Lung (tissue), 12 donors: ENCODE results near the gene SRGN. TPM values are rescaled to one million over a fixed set of nuclear protein-coding genes. Genes with fewer than 3 reads are reported as not detected.
A peak's percentile ranks its signal among the peaks of the same experiment; 100 is the strongest.

Experiments
- ATAC-seq: fragments of 200-7000 bp; cut with Tn5 transposase; one replicate; pipeline ENCODE4 v1.9.1; 2020; ENCODE audit warnings: moderate number of reproducible peaks; ENCODE audit not compliant: insufficient read depth, low FRiP score
- DNase-seq, 3 donors: peaks; one replicate each; pipeline ENCODE4 v3.0.0-alpha.2; 2013 to 2017
- H3K27ac ChIP-seq, 2 donors: one replicate each; pipeline ENCODE4 v1.5.1; 2013; ENCODE audit warnings: mild to moderate bottlenecking in 2 of 2, moderate library complexity in 2 of 2, control low read depth in 1 of 2, inconsistent platforms in 1 of 2, low read depth in 1 of 2, low read length in 1 of 2
- H3K27me3 ChIP-seq, 3 donors: one replicate each; pipeline ENCODE4 v1.5.1; 2013; ENCODE audit warnings: low read length in 2 of 3; ENCODE audit not compliant: control insufficient read depth in 3 of 3, insufficient read depth in 3 of 3
- H3K36me3 ChIP-seq, 4 donors: one replicate each; pipeline ENCODE4 v1.5.1; 2013; ENCODE audit warnings: low read length in 4 of 4, mild to moderate bottlenecking in 1 of 4, moderate library complexity in 1 of 4; ENCODE audit not compliant: control insufficient read depth in 4 of 4, insufficient read depth in 4 of 4
- H3K4me1 ChIP-seq, 5 donors: one replicate each; pipeline ENCODE4 v1.5.1; 2013; ENCODE audit warnings: low read length in 5 of 5, mild to moderate bottlenecking in 2 of 5, moderate library complexity in 1 of 5; ENCODE audit not compliant: control insufficient read depth in 5 of 5, insufficient read depth in 5 of 5
- H3K4me3 ChIP-seq: one replicate; pipeline ENCODE4 v1.5.1; 2013; ENCODE audit warnings: mild to moderate bottlenecking, control low read depth, moderate library complexity
- H3K9ac ChIP-seq, 2 donors: one replicate each; pipeline ENCODE4 v1.5.1; 2013; ENCODE audit warnings: low read length in 2 of 2, control low read depth in 1 of 2; ENCODE audit not compliant: insufficient read depth in 1 of 2
- H3K9me3 ChIP-seq, 4 donors: one replicate each; pipeline ENCODE4 v1.5.1; 2013; ENCODE audit warnings: low read length in 3 of 4, mild to moderate bottlenecking in 1 of 4, moderate library complexity in 1 of 4; ENCODE audit not compliant: control insufficient read depth in 4 of 4, insufficient read depth in 3 of 4
- WGBS, 2 donors: extraction: QIAGEN DNeasy Blood & Tissue Kit; methylation state at CpG; one replicate each; pipeline ENCODE4 v1.1.7; 2013; 5-methylcytosine and 5-hydroxymethylcytosine counted together
- polyA plus RNA-seq, 2 donors: library from polyadenylated mRNA; stranded (reverse); fragments of 200-250 nt; gene quantifications; one replicate each; pipeline ENCODE4 v1.2.1, GENCODE V29; 2013
- total RNA-seq, 2 donors: library from RNA; depleted of rRNA in 1 of 2; stranded (reverse); fragments of >200 nt in 1 of 2; gene quantifications; one replicate each; pipeline ENCODE4 v1.2.1, GENCODE V29; 2014 to 2021
- TF ChIP-seq, protein P1 (sequence below): IDR thresholded peaks from 2 replicates; pipeline ENCODE4 v1.5.1; 2012; ENCODE audit warnings: mild to moderate bottlenecking; ENCODE audit errors: control extremely low read depth, extremely low read depth
- donor health status: control.
- donor health status: control.
- donor health status: Bipolar disorder and iron deficiency.
- donor health status: healthy.
- donor health status: DM: yes; HTN: yes; CAD: no.

The SRGN gene
- total and polyA plus RNA-seq, 4 donors, result 58.1 to 1,336 (median 240) TPM

DNA sequence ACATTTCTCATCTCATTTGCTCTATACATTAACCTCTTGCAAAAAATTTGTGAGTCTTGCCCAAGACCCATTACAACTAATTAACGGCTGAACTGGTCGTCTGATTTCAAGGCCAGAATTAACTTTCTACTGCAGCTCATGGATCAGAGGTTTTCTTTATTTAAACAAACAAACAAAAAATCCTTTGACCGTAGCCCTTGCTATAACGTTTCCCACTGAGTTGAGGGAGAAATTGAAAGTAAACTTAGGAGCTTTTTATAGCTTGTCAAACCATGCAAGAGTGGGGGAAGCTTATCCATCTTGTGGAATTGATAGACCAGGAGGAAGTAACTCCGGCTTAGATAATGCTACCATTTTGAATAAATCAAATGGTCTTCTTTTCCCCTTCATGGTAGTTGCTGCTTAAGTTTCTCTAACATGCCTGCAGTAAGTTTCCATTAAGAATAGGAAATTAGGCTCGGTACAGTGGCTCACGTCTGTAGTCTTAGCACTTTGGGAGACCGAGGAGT, 3.3 kb downstream of the SRGN start:
- no peak for ATAC-seq
- Histone ChIP-seq H3K27ac (peak overlapping the region in 1 of 2 donors; percentile 47), H3K4me3 (no peak overlapping the region), H3K9me3 (no peaks in the 10 kb centered on the region), H3K4me1 (peaks cover 0 to 3% (median 0%) of the 10 kb centered on the region in 5 donors), H3K27me3 (no peaks in the 10 kb centered on the region), H3K9ac (no peak overlapping the region), H3K36me3 (no peaks in the 10 kb centered on the region)
- no peak for DNase-seq
- 20 to 39% methylated on average over 8 of the region's 8 CpGs for WGBS, 2 donors
- TF ChIP-seq, protein P1, sequence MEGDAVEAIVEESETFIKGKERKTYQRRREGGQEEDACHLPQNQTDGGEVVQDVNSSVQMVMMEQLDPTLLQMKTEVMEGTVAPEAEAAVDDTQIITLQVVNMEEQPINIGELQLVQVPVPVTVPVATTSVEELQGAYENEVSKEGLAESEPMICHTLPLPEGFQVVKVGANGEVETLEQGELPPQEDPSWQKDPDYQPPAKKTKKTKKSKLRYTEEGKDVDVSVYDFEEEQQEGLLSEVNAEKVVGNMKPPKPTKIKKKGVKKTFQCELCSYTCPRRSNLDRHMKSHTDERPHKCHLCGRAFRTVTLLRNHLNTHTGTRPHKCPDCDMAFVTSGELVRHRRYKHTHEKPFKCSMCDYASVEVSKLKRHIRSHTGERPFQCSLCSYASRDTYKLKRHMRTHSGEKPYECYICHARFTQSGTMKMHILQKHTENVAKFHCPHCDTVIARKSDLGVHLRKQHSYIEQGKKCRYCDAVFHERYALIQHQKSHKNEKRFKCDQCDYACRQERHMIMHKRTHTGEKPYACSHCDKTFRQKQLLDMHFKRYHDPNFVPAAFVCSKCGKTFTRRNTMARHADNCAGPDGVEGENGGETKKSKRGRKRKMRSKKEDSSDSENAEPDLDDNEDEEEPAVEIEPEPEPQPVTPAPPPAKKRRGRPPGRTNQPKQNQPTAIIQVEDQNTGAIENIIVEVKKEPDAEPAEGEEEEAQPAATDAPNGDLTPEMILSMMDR, result no peak

DNA sequence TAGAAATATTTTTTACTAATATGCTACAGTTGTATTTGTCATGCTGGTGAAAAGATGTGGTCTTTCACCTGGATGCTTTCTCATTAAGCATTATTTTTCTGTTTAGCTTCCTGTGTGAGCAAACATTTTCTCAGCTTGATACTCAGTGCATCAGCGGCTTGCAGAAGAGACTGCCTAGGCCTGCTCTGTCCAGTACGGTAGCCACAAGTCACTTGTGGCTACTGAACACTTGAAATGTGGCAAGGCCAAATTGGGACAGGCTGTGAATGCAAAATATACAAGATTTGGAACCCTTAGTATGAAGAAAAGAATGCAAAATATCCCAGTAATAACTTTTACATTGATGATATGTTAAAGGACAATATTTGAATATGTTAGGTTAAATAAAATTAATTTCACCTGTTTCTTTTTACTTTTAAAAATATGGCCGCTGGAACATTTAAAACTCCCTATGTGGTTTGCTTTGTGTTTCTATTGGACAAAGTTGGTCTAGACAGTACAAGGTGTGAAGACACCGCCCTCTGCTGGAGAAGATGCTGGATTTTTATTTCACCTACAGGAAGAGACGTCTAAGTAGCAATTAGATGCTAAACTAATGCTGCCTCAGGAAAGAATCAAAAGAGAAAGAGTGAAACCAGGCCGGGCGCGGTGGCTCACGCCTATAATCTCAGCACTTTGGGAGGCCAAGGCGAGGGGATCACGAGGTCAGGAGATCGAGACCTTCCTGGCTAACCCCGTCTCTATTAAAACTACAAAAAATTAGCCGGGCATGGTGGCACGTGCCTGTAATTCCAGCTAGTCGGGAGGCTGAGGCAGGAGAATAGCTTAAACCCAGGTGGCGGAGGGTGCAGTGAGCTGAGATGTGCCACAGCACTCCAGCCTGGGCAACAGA, 5.3 kb downstream of the SRGN start:
- ATAC-seq, result peak; percentile 80
- peaks cover 0 to 2% (median 0%) of the 10 kb centered on the region in 5 donors for H3K4me1 ChIP-seq
- peaks cover 0 to 2% (median 0%) of the 10 kb centered on the region in 4 donors for H3K36me3 ChIP-seq
- DNase-seq, result peak; percentile 66 to 80 (median 75)
- H3K9me3 ChIP-seq, result no peaks in the 10 kb centered on the region
- H3K27ac ChIP-seq, result no peak overlapping the region
- no peak overlapping the region for H3K9ac ChIP-seq
- H3K4me3 ChIP-seq, result no peak overlapping the region
- TF ChIP-seq, protein P1, result peak; percentile 72
- no peaks in the 10 kb centered on the region for H3K27me3 ChIP-seq
- WGBS, 2 donors, result 22 to 44% methylated on average over 17 of the region's 17 CpGs

DNA sequence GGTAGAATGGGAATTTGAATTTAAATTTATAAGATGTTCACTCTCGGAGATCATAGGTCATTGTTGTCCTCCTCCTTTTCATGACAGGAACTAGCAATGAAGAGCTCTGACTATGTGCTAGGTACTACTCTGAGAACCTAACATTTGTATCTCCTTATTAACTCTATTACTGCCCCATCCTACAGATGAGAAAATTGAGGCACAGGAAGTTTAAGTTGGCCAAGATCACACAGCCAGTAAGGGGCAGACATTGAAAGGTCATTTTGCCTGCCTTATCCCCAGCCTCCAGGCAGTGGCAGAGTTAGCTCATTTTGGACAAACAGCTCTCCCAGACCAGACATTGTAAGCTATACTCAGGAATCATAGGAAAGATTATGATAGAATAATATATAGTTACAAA, 6.0 kb downstream of the SRGN start:
- H3K9me3 ChIP-seq, result no peaks in the 10 kb centered on the region
- TF ChIP-seq, protein P1, result no peak
- H3K4me3 ChIP-seq, result no peak overlapping the region
- H3K36me3 ChIP-seq, result peaks cover 0 to 3% (median 0%) of the 10 kb centered on the region in 4 donors
- H3K27ac ChIP-seq, result no peak overlapping the region
- WGBS, 2 donors, result 31 to 67% methylated on average over 1 of the region's 1 CpG
- no peaks in the 10 kb centered on the region for H3K27me3 ChIP-seq
- H3K4me1 ChIP-seq, result peaks cover 0 to 2% (median 0%) of the 10 kb centered on the region in 5 donors
- no peak for DNase-seq
- H3K9ac ChIP-seq, result no peak overlapping the region
- no peak for ATAC-seq
